ENCODE data around the gene SHISA7. TPM values are rescaled to one million over a fixed set of nuclear protein-coding genes. Genes with fewer than 3 reads are reported as not detected.

SHISA7 gene
- total RNA-seq, 1 donor from 2014 or later = not detected

- Histone ChIP-seq H3K4me1 (ENCODE audit: control insufficient read depth in 3 of 3, insufficient read depth in 3 of 3, low read length in 3 of 3) (peaks cover 27 to 44% (median 44%) of the 10 kb centered on the region in 3 donors), H3K4me3 (ENCODE audit: low read length in 3 of 3) (no peak overlapping the region), H3K27me3 (ENCODE audit: control insufficient read depth in 3 of 3, insufficient read depth in 3 of 3, low read length in 3 of 3) (peaks cover 0 to 15% (median 7%) of the 10 kb centered on the region in 3 donors), H3K27ac (ENCODE audit: low read depth, low read length) (no peak overlapping the region), H3K36me3 (ENCODE audit: control insufficient read depth in 3 of 3, insufficient read depth in 3 of 3, low read length in 3 of 3) (peaks cover 6 to 9% (median 7%) of the 10 kb centered on the region in 3 donors), H3K9ac (ENCODE audit: low read depth in 1 of 3, low read length in 3 of 3) (no peak overlapping the region), H3K9me3 (ENCODE audit: control insufficient read depth in 3 of 3, low read length in 3 of 3) (no peaks in the 10 kb centered on the region)
Observed at GRCh38 chr19:55481794-55482155, 38.7 kb upstream of the SHISA7 start.

- Histone ChIP-seq H3K4me3 (ENCODE audit: low read length in 3 of 3) (no peak overlapping the region), H3K9ac (ENCODE audit: low read depth in 1 of 3, low read length in 3 of 3) (no peak overlapping the region), H3K27ac (ENCODE audit: low read depth, low read length) (no peak overlapping the region), H3K36me3 (ENCODE audit: control insufficient read depth in 3 of 3, insufficient read depth in 3 of 3, low read length in 3 of 3) (peaks cover 6 to 9% (median 7%) of the 10 kb centered on the region in 3 donors), H3K4me1 (ENCODE audit: control insufficient read depth in 3 of 3, insufficient read depth in 3 of 3, low read length in 3 of 3) (peaks cover 27 to 40% (median 39%) of the 10 kb centered on the region in 3 donors), H3K27me3 (ENCODE audit: control insufficient read depth in 3 of 3, insufficient read depth in 3 of 3, low read length in 3 of 3) (peaks cover 0 to 14% (median 7%) of the 10 kb centered on the region in 3 donors), H3K9me3 (ENCODE audit: control insufficient read depth in 3 of 3, low read length in 3 of 3) (no peaks in the 10 kb centered on the region)
Observed at GRCh38 chr19:55481148-55481793, 38.2 kb upstream of the SHISA7 start.

GRCh38 chr19:55479451-55480230 lies 36.5 kb upstream of the SHISA7 start:
- Histone ChIP-seq H3K4me1 (ENCODE audit: control insufficient read depth in 3 of 3, insufficient read depth in 3 of 3, low read length in 3 of 3) (peaks cover 22 to 35% (median 30%) of the 10 kb centered on the region in 3 donors), H3K27ac (ENCODE audit: low read depth, low read length) (no peak overlapping the region)

GRCh38 chr19:55479045-55479444 lies 35.9 kb upstream of the SHISA7 start:
- Histone ChIP-seq H3K9me3 (ENCODE audit: control insufficient read depth in 3 of 3, low read length in 3 of 3) (no peaks in the 10 kb centered on the region), H3K36me3 (ENCODE audit: control insufficient read depth in 3 of 3, insufficient read depth in 3 of 3, low read length in 3 of 3) (peaks cover 6 to 9% (median 7%) of the 10 kb centered on the region in 3 donors), H3K4me1 (ENCODE audit: control insufficient read depth in 3 of 3, insufficient read depth in 3 of 3, low read length in 3 of 3) (peaks cover 22 to 30% (median 24%) of the 10 kb centered on the region in 3 donors), H3K27ac (ENCODE audit: low read depth, low read length) (no peak overlapping the region), H3K4me3 (ENCODE audit: low read length in 3 of 3) (no peak overlapping the region), H3K27me3 (ENCODE audit: control insufficient read depth in 3 of 3, insufficient read depth in 3 of 3, low read length in 3 of 3) (no peaks in the 10 kb centered on the region), H3K9ac (ENCODE audit: low read depth in 1 of 3, low read length in 3 of 3) (no peak overlapping the region)

More at GRCh38 chr19:55479451-55480230, 36.5 kb upstream of the SHISA7 start:
- peaks cover 6 to 9% (median 7%) of the 10 kb centered on the region in 3 donors for H3K36me3 ChIP-seq (ENCODE audit: control insufficient read depth in 3 of 3, insufficient read depth in 3 of 3, low read length in 3 of 3)
- H3K4me3 ChIP-seq (ENCODE audit: low read length in 3 of 3) = no peak overlapping the region
- H3K9ac ChIP-seq (ENCODE audit: low read depth in 1 of 3, low read length in 3 of 3) = no peak overlapping the region
- H3K9me3 ChIP-seq (ENCODE audit: control insufficient read depth in 3 of 3, low read length in 3 of 3) = no peaks in the 10 kb centered on the region
- no peaks in the 10 kb centered on the region for H3K27me3 ChIP-seq (ENCODE audit: control insufficient read depth in 3 of 3, insufficient read depth in 3 of 3, low read length in 3 of 3)

- peaks cover 4 to 7% (median 6%) of the 10 kb centered on the region in 3 donors for H3K36me3 ChIP-seq (ENCODE audit: control insufficient read depth in 3 of 3, insufficient read depth in 3 of 3, low read length in 3 of 3)
- H3K9me3 ChIP-seq (ENCODE audit: control insufficient read depth in 3 of 3, low read length in 3 of 3) = no peaks in the 10 kb centered on the region
- H3K9ac ChIP-seq (ENCODE audit: low read depth in 1 of 3, low read length in 3 of 3) = no peak overlapping the region
- H3K4me3 ChIP-seq (ENCODE audit: low read length in 3 of 3) = peak overlapping the region in 1 of 3 donors; percentile 7
- peaks cover 22 to 30% (median 26%) of the 10 kb centered on the region in 3 donors for H3K4me1 ChIP-seq (ENCODE audit: control insufficient read depth in 3 of 3, insufficient read depth in 3 of 3, low read length in 3 of 3)
- no peak overlapping the region for H3K27ac ChIP-seq (ENCODE audit: low read depth, low read length)
- H3K27me3 ChIP-seq (ENCODE audit: control insufficient read depth in 3 of 3, insufficient read depth in 3 of 3, low read length in 3 of 3) = no peaks in the 10 kb centered on the region
Observed at GRCh38 chr19:55478364-55478763, 35.3 kb upstream of the SHISA7 start.

GRCh38 chr19:55477905-55478304 lies 34.8 kb upstream of the SHISA7 start:
- no peaks in the 10 kb centered on the region for H3K27me3 ChIP-seq (ENCODE audit: control insufficient read depth in 3 of 3, insufficient read depth in 3 of 3, low read length in 3 of 3)
- peaks cover 4 to 7% (median 6%) of the 10 kb centered on the region in 3 donors for H3K36me3 ChIP-seq (ENCODE audit: control insufficient read depth in 3 of 3, insufficient read depth in 3 of 3, low read length in 3 of 3)
- H3K4me3 ChIP-seq (ENCODE audit: low read length in 3 of 3) = peak overlapping the region; percentile 7 to 87 (median 38)
- peaks cover 22 to 30% (median 28%) of the 10 kb centered on the region in 3 donors for H3K4me1 ChIP-seq (ENCODE audit: control insufficient read depth in 3 of 3, insufficient read depth in 3 of 3, low read length in 3 of 3)
- H3K9ac ChIP-seq (ENCODE audit: low read depth in 1 of 3, low read length in 3 of 3) = peak overlapping the region in 2 of 3 donors; percentile 57 to 65
- H3K27ac ChIP-seq (ENCODE audit: low read depth, low read length) = no peak overlapping the region
- no peaks in the 10 kb centered on the region for H3K9me3 ChIP-seq (ENCODE audit: control insufficient read depth in 3 of 3, low read length in 3 of 3)

GRCh38 chr19:55476100-55476775 lies 33.1 kb upstream of the SHISA7 start, which contains the start of gene ZNF628:
Gene ZNF628 (plus strand): TSS chr19:55476617. CDS start chr19:55479911, 3,294 bp downstream.
- Histone ChIP-seq H3K27me3 (ENCODE audit: control insufficient read depth in 3 of 3, insufficient read depth in 3 of 3, low read length in 3 of 3) (no peaks in the 10 kb centered on the region), H3K9me3 (ENCODE audit: control insufficient read depth in 3 of 3, low read length in 3 of 3) (no peaks in the 10 kb centered on the region), H3K36me3 (ENCODE audit: control insufficient read depth in 3 of 3, insufficient read depth in 3 of 3, low read length in 3 of 3) (peaks cover 0 to 3% (median 2%) of the 10 kb centered on the region in 3 donors), H3K27ac (ENCODE audit: low read depth, low read length) (peak within 1 kb of the TSS; percentile 70), H3K9ac (ENCODE audit: low read depth in 1 of 3, low read length in 3 of 3) (peak within 1 kb of the TSS; percentile 67 to 87 (median 86)), H3K4me3 (ENCODE audit: low read length in 3 of 3) (peak within 1 kb of the TSS; percentile 85 to 90 (median 87)), H3K4me1 (ENCODE audit: control insufficient read depth in 3 of 3, insufficient read depth in 3 of 3, low read length in 3 of 3) (peaks cover 22 to 30% (median 28%) of the 10 kb centered on the region in 3 donors)

GRCh38 chr19:55474269-55475265 lies 31.5 kb upstream of the SHISA7 start:
- no peak overlapping the region for H3K27ac ChIP-seq (ENCODE audit: low read depth, low read length)
- no peak overlapping the region for H3K4me3 ChIP-seq (ENCODE audit: low read length in 3 of 3)
- peaks cover 22 to 28% (median 27%) of the 10 kb centered on the region in 3 donors for H3K4me1 ChIP-seq (ENCODE audit: control insufficient read depth in 3 of 3, insufficient read depth in 3 of 3, low read length in 3 of 3)
- H3K9me3 ChIP-seq (ENCODE audit: control insufficient read depth in 3 of 3, low read length in 3 of 3) = no peaks in the 10 kb centered on the region
- peak overlapping the region in 1 of 3 donors; percentile 40 for H3K9ac ChIP-seq (ENCODE audit: low read depth in 1 of 3, low read length in 3 of 3)
- H3K27me3 ChIP-seq (ENCODE audit: control insufficient read depth in 3 of 3, insufficient read depth in 3 of 3, low read length in 3 of 3) = no peaks in the 10 kb centered on the region
- H3K36me3 ChIP-seq (ENCODE audit: control insufficient read depth in 3 of 3, insufficient read depth in 3 of 3, low read length in 3 of 3) = peaks cover 0 to 2% (median 0%) of the 10 kb centered on the region in 3 donors
